ENCODE results near the gene DNER.
"Not testable (repeated sequence)": the region's sequence is repeated elsewhere in the genome, so short reads cannot be mapped to it uniquely, and the experiment has no call there.

DNER gene, protein sequence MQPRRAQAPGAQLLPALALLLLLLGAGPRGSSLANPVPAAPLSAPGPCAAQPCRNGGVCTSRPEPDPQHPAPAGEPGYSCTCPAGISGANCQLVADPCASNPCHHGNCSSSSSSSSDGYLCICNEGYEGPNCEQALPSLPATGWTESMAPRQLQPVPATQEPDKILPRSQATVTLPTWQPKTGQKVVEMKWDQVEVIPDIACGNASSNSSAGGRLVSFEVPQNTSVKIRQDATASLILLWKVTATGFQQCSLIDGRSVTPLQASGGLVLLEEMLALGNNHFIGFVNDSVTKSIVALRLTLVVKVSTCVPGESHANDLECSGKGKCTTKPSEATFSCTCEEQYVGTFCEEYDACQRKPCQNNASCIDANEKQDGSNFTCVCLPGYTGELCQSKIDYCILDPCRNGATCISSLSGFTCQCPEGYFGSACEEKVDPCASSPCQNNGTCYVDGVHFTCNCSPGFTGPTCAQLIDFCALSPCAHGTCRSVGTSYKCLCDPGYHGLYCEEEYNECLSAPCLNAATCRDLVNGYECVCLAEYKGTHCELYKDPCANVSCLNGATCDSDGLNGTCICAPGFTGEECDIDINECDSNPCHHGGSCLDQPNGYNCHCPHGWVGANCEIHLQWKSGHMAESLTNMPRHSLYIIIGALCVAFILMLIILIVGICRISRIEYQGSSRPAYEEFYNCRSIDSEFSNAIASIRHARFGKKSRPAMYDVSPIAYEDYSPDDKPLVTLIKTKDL

DNA sequence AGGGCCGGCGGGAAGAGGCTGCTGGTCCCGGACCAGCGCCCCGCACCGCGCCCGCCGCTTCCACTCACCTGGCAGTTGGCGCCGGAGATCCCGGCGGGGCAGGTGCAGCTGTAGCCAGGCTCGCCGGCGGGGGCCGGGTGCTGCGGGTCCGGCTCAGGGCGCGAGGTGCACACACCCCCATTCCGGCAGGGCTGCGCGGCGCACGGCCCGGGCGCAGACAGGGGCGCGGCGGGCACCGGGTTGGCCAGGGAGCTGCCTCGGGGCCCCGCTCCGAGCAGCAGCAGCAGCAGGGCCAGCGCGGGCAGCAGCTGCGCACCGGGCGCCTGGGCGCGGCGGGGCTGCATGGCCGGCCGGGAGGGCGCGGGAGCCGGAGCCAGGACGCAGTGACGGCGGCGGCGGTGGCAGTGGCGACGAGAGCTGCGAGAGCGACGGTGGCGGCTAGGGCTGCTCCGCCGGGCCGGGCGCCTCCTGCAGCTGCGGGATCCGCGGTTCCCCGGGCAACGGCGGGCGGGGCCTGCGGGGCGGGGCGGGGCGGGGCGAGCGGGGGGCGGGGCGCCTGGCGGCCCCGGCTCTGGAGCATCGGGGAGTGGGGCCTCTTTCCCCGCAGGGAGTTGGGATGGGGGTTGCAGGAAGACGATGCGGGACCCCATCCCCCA is at the start of gene DNER:
TSS of gene DNER (minus strand) at position 476 of the 656 bp plus-strand sequence. CDS start at position 344, 132 bp downstream.
- no peak for DNase-seq

GRCh38 chr2:229761663-229762062 is 47.3 kb upstream of the DNER start:
- no peak for DNase-seq

- not testable (repeated sequence) for DNase-seq
Observed at GRCh38 chr2:229757462-229757861, 43.1 kb upstream of the DNER start.

DNA sequence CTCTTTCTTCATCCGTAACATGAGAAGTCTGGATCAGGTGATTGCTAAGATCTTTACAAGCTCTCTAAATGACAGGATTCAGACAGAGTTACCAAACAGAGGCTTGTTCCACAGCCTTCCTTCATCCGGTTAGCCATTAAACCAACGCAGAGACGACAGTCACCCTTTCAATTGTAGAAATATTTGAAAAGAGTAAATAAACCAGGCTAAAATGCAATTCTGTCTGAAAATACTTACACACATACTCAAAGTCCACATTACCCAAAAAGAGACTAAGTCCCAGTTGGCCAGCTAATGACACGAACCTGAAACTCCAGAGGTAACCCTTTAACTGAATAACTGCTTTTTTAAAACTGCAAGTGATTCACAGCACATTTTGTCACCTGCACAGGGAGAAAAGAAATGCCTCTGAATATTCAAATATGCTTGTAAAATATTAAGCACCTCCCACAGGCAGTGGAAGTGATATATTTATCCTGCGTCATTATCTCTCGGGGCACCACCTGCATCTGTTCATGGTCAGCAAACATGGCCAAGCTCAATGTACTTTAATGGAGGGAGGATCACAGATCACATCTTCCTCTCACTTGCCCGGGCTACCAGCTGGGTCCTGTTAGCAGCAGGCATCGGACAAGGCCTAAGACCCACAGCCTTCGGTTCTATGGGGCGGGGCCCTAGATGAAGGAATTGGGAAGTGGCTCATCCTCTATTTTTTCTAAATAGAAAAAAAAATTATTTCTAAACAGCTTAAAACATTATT is 38.8 kb upstream of the DNER start:
- no peak for DNase-seq

DNA sequence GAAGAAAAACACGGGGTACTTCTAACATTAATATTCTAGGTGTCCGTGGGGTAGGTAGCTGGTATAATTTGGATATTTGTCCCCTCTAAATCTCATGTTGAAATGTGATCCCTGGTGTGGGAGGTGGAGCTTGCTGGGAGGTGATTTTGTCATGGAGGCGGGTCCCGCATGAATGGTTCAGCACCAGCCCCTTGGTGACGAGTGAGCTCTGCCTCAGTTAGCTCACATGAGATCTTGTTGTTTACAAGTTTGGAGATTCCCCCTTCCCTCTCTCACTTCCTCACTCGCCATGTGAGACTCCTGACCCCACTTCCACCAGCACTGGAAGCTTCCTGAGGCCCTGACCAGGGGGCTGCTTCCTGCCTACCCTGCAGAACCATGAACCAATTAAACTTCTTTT is 35.4 kb upstream of the DNER start:
- DNase-seq: no peak

- no peak for DNase-seq
Observed at GRCh38 chr2:229748950-229749349, 34.6 kb upstream of the DNER start.

DNA sequence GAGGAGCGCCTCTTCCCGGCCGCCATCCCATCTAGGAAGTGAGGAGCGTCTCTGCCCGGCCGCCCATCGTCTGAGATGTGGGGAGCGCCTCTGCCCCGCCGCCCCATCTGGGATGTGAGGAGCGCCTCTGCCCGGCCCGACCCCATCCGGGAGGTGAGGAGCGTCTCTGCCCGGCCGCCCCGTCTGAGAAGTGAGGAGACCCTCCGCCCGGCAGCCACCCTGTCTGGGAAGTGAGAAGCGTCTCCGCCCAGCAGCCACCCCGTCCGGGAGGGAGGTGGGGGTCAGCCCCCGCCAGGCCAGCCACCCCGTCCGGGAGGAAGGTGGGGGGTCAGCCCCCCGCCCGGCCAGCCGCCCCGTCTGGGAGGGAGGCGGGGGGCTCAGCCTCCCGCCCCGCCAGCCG is 28.3 kb upstream of the DNER start:
- DNase-seq: not testable (repeated sequence)

DNA sequence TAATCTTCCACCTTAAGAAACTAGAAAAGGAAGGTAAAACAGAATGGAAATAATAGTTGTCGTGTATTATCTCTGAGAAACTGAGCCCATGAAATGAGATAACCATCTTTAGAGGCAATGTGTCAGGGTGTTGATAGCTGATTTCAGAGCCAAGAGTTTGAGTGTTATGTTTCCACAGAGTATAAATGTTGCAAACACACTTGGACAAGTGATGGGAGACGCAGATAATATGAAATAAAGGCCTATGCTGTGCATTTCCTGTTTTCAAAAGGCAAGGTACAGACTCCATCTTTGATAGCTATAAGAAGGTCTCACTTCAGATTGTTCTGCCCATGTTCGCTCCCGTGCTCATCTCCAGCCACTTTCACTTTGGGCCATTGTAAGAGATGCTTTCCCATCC is 25.9 kb upstream of the DNER start:
- no peak for DNase-seq

GRCh38 chr2:229738024-229738625 is 23.8 kb upstream of the DNER start:
- DNase-seq: no peak

DNA sequence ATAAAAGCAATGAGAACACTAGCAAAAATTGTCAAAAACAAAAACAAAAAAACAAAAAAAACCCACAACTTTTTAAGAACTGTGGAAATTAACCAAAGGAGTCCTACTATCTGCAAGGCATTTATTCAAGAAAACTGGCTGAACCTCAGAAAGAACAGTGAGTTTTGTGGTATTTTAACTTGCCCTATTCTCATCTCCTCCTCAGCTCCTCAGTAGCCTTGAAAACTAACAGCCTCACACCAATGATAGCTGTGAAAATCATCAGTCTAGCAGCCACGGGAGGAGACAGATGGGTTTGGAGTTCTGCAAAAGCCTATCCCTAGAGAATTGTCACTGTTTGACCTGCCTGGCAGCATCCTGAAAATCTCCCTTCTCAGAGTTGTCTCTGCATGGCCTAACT is 20.1 kb upstream of the DNER start:
- no peak for DNase-seq

GRCh38 chr2:229733611-229734245 is 19.4 kb upstream of the DNER start:
- DNase-seq: no peak

DNA sequence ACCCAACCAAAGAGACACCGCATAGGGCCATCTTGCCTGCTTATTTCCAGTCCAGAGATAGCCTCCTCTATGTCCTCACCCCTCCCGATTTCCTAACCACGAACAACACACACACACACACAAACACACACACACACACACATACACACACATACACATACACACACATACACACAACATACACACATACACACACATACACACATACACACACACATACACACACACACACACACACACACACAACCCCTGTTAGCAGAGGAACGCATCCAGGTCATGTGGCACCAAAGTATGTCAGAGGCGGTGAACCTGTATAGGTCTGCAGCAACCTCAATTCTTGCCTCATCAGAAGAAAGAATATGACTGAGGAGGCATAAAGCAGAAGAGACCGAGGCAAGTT is 18.5 kb upstream of the DNER start:
- DNase-seq: no peak

GRCh38 chr2:229731916-229732315 is 17.6 kb upstream of the DNER start:
- DNase-seq: no peak

- DNase-seq: no peak
Observed at GRCh38 chr2:229731363-229731762, 17.0 kb upstream of the DNER start.

DNA sequence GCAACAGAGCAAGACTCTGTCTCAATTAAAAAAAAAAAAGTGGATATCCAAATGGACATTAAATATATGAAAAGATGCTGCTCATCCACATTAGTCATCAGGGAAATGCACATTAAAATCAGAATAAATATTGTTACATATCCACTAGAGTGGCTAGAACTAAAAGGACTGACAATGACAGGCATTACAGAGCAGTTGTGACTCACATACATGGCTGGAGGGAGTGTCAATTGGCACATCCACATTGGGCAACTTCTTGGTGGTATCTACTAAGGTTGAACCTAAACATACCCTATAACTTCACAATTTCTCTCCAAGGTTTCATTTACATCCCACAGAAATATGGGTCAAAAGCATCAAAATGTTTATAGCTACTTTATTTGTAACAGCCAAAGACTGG is 14.0 kb upstream of the DNER start:
- no peak for DNase-seq

- no peak for DNase-seq
Observed at GRCh38 chr2:229726643-229727042, 12.3 kb upstream of the DNER start.

GRCh38 chr2:229725716-229726574 is 11.6 kb upstream of the DNER start:
- no peak for DNase-seq

GRCh38 chr2:229723192-229723591 is 8.8 kb upstream of the DNER start:
- DNase-seq: not testable (repeated sequence)

DNA sequence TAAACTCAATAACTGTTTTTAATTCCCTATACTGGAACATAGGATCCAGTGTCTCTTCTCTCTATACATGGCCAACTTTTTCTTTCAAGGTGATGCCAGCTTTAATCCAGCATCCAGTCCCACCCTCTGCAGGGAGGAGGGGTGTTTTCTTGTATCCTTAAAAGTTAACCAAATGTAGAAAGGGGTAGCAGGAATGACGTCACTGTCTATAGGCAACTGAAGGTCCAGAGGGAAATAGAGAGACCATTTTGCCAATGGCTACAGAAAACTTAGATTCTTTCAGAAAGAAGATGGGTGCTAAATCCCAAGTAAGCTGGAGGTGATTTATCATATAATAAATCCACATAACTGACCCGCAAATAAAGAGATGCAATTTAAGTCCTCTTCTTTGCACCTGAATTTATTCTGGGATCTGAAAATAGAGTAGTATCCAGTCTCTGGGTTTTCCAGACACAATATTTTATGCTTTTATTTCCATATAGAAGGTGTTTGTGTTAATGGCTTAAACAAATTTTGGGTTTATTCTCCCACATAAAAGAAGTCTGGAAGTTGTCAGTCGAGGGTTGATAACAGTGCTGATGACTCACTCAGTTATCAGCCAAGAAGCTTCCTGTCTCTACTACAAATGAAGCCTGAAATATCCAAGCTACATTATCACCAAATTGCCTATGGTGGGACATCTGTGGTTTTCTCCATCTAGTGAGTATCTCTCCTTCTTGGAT is 5.7 kb upstream of the DNER start:
- peak; percentile 22 for DNase-seq

DNA sequence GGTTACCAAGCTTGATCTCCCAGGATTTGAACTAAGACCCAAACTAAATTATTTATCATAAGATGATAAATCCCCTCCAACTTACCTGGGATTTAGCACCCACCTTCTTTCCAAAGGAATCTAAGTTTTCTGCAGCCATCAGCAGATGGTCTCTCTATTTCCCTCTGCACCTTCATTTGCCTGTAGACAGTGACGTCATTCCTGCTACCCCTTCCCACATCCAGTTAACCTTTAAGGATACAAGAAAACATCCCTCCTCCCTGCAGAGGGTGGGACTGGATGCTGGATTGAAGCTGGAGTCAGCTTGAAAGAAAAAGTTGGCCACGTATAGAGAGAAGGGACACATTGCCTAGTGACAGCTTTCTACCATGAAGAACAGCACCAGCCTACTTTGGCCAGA is 3.7 kb upstream of the DNER start:
- DNase-seq: no peak

Data from NCI-H226 (cell line).